IMR-90 (cell line): ENCODE measurements around the gene MRPS26. TPM values are rescaled to one million over a fixed set of nuclear protein-coding genes. Genes with fewer than 3 reads are reported as not detected.
"Not testable (repeated sequence)": the region's sequence is repeated elsewhere in the genome, so short reads cannot be mapped to it uniquely, and the experiment has no call there.

Experiments used
- ATAC-seq: fragments of 200-7000 bp; cut with Tn5 transposase; 2 replicates; pipeline ENCODE4 v1.9.1; 2020; ENCODE audit warnings: low read depth, mild to moderate bottlenecking, moderate library complexity
- BruUV-seq: library from RNA; stranded (reverse); fragments of 400-500 nt; replicated peaks from 2 replicates; lab custom pipeline; 2021; lab: Mats Ljungman, UMichigan
- CTCF ChIA-PET: fragments of 300-600 bp; formaldehyde crosslinking; extraction: SDS; loops from one replicate; lab custom pipeline; 2021; ENCODE audit warnings: antibody characterized with exemption; lab: Yijun Ruan, JAX
- POLR2A ChIA-PET: fragments of 300-600 bp; sonication (Branson Sonifier 250); formaldehyde crosslinking; loops from one replicate; lab custom pipeline; 2022; ENCODE audit warnings: antibody characterized with exemption; ENCODE audit not compliant: unreplicated experiment; lab: Charles Lee
- DNase-seq: peaks from one replicate; pipeline ENCODE4 v3.0.0; 2013
- H2AFZ ChIP-seq: replicated peaks from 2 replicates; pipeline ENCODE3; 2013; ENCODE audit warnings: low read length, mild to moderate bottlenecking; ENCODE audit not compliant: poor library complexity
- H2AK5ac ChIP-seq: 2 replicates; pipeline ENCODE4 v1.6.1; 2013; ENCODE audit warnings: low read depth, low read length, inconsistent platforms
- H2AK9ac ChIP-seq: replicated peaks from 2 replicates; pipeline ENCODE3; 2013; ENCODE audit warnings: mild to moderate bottlenecking, low read depth, low read length, moderate library complexity; ENCODE audit not compliant: poor library complexity
- H2BK120ac ChIP-seq: 2 replicates; pipeline ENCODE4 v1.6.1; 2013; ENCODE audit warnings: low read depth, low read length, inconsistent platforms
- H2BK15ac ChIP-seq: 3 replicates; pipeline ENCODE4 v1.6.1; 2013; ENCODE audit warnings: low read depth, low read length, inconsistent platforms
- H2BK20ac ChIP-seq: 2 replicates; pipeline ENCODE4 v1.6.1; 2013; ENCODE audit warnings: low read depth, mild to moderate bottlenecking, inconsistent platforms, low read length, moderate library complexity
- H2BK5ac ChIP-seq: 2 replicates; pipeline ENCODE4 v1.6.1; 2013; ENCODE audit warnings: mild to moderate bottlenecking, low read depth, low read length, inconsistent platforms; ENCODE audit not compliant: poor library complexity, severe bottlenecking
- H3K14ac ChIP-seq: replicated peaks from 2 replicates; pipeline ENCODE4 v1.6.1; 2013; ENCODE audit warnings: low read depth, low read length, inconsistent platforms
- H3K18ac ChIP-seq: 2 replicates; pipeline ENCODE4 v1.6.1; 2013; ENCODE audit warnings: low read depth, low read length, control low read depth
- H3K23ac ChIP-seq: 2 replicates; pipeline ENCODE4 v1.6.1; 2013; ENCODE audit warnings: low read depth, low read length, inconsistent platforms
- H3K27ac ChIP-seq: 2 replicates; pipeline ENCODE4 v1.5.1; 2013; ENCODE audit warnings: mild to moderate bottlenecking, control low read depth, low read length; ENCODE audit not compliant: insufficient read depth
- H3K27me3 ChIP-seq: 2 replicates; pipeline ENCODE4 v1.6.1; 2013; ENCODE audit warnings: low read length; ENCODE audit not compliant: control insufficient read depth, insufficient read depth
- H3K36me3 ChIP-seq: 2 replicates; pipeline ENCODE4 v1.6.1; 2013; ENCODE audit warnings: low read length, mixed read lengths; ENCODE audit not compliant: control insufficient read depth, insufficient read depth
- H3K4ac ChIP-seq: 2 replicates; pipeline ENCODE4 v1.6.1; 2013; ENCODE audit warnings: low read depth, low read length, inconsistent platforms
- H3K4me1 ChIP-seq: 2 replicates; pipeline ENCODE4 v1.6.1; 2013; ENCODE audit warnings: low read length, mixed read lengths; ENCODE audit not compliant: control insufficient read depth, insufficient read depth
- H3K4me2 ChIP-seq: 2 replicates; pipeline ENCODE4 v1.6.1; 2013; ENCODE audit warnings: low read depth, mild to moderate bottlenecking, control low read depth, low read length, moderate library complexity
- H3K4me3 ChIP-seq: 2 replicates; pipeline ENCODE4 v1.5.1; 2013; ENCODE audit warnings: low read depth, mild to moderate bottlenecking, control low read depth, low read length, moderate library complexity; ENCODE audit not compliant: insufficient read depth
- H3K56ac ChIP-seq: 2 replicates; pipeline ENCODE4 v1.6.1; 2013; ENCODE audit warnings: low read length, inconsistent platforms; ENCODE audit not compliant: insufficient read depth; ENCODE audit errors: extremely low read depth
- H3K79me1 ChIP-seq, 2 experiments: 2 replicates each; pipeline ENCODE4 v1.6.1; 2013; ENCODE audit warnings: low read length in 2 of 2, inconsistent platforms in 1 of 2, low read depth in 1 of 2
- H3K9ac ChIP-seq: 2 replicates; pipeline ENCODE4 v1.6.1; 2013; ENCODE audit warnings: low read depth, low read length, control low read depth
- H3K9me1 ChIP-seq: 2 replicates; pipeline ENCODE4 v1.6.1; 2013; ENCODE audit warnings: low read length, inconsistent platforms; ENCODE audit not compliant: insufficient read depth
- H3K9me3 ChIP-seq: 2 replicates; pipeline ENCODE4 v1.6.1; 2013; ENCODE audit warnings: low read length; ENCODE audit not compliant: control insufficient read depth, insufficient read depth
- H4K20me1 ChIP-seq: 2 replicates; pipeline ENCODE4 v1.6.1; 2013; ENCODE audit warnings: low read length, inconsistent platforms; ENCODE audit not compliant: insufficient read depth
- H4K5ac ChIP-seq: 2 replicates; pipeline ENCODE4 v1.6.1; 2013; ENCODE audit warnings: mild to moderate bottlenecking, low read depth, low read length, control low read depth
- H4K8ac ChIP-seq, 2 experiments: 2 replicates each; pipeline ENCODE4 v1.6.1; 2013; ENCODE audit warnings: low read depth in 2 of 2, low read length in 2 of 2, control low read depth in 1 of 2, inconsistent platforms in 1 of 2
- H4K91ac ChIP-seq: 2 replicates; pipeline ENCODE4 v1.6.1; 2013; ENCODE audit warnings: low read depth, low read length, inconsistent platforms; ENCODE audit not compliant: insufficient read depth
- WGBS, 2 experiments: methylation state at CpG; one replicate each; pipeline versions ENCODE4 v1.1.5 to v1.1.7; 2013; ENCODE audit warnings: missing lambda C conversion rate in 2 of 2; ENCODE audit not compliant: insufficient read length in 1 of 2; ENCODE audit errors: extremely low coverage in 2 of 2; 5-methylcytosine and 5-hydroxymethylcytosine counted together
- dilution Hi-C: fragments of 300-500 bp; cut with HindIII; formaldehyde crosslinking; loops from one replicate; pipeline ENCODE4 v1.14.3; 2018; ENCODE audit warnings: low sequenced_read_pairs; ENCODE audit not compliant: unreplicated experiment
- in situ Hi-C: fragments of 300-500 bp; cut with MboI; formaldehyde crosslinking; loops from 3 replicates; pipeline ENCODE4 v1.14.3; 2019; ENCODE audit warnings: low sequenced_read_pairs, inconsistent platforms, mixed read lengths
- intact Hi-C: fragments of 100-400 bp; cut with micrococcal nuclease; formaldehyde crosslinking; loops from 2 replicates; pipeline ENCODE4 v1.10.0; 2022
- polyA plus RNA-seq, 3 experiments: library from polyadenylated mRNA; depleted of rRNA; stranded (reverse); fragments of >200 nt; gene quantifications; 2 replicates each; pipeline ENCODE4 v1.2.3, GENCODE V29; 2012; ENCODE audit warnings: low replicate concordance in 1 of 3
- total RNA-seq: library from RNA; depleted of rRNA; stranded (reverse); fragments of >200 nt; gene quantifications from 2 replicates; pipeline ENCODE4 v1.2.3, GENCODE V29; 2012

MRPS26 gene
- total and polyA plus RNA-seq, 2 of the 4 experiments (the other 2 are of a cell fraction): 22.2 to 38.6 TPM

DNA sequence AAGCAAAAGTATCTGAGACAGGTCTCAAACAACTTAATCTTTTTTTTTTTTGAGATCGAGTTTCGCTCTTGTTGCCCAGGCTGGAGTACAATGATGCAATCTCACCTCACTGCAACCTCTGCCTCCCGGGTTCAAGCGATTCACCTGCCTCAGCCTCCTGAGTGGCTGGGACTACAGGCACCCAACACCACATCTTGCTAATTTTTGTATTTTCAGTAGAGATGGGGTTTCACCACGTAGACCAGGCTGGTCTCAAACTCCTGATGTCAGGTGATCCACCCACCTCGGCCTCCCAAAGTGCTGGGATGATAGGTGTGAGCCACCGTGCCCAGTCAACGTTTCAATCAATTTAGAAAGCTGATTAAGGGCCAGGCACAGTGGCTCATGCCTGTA lies 27.4 kb downstream of the MRPS26 start:
- H3K4me3 ChIP-seq, H3K9ac ChIP-seq, ATAC-seq, H4K91ac ChIP-seq, H3K36me3 ChIP-seq, in situ Hi-C loops, H2AK5ac ChIP-seq, H2AK9ac ChIP-seq, H3K4me2 ChIP-seq, H2BK15ac ChIP-seq, intact Hi-C loops, H3K9me3 ChIP-seq, H3K9me1 ChIP-seq, H2AFZ ChIP-seq, BruUV-seq, H2BK120ac ChIP-seq, H3K79me1 ChIP-seq, H3K27ac ChIP-seq, H2BK20ac ChIP-seq, H4K20me1 ChIP-seq, H2BK5ac ChIP-seq, H3K56ac ChIP-seq, H3K4ac ChIP-seq, H3K4me1 ChIP-seq, H4K8ac ChIP-seq, DNase-seq, H3K14ac ChIP-seq, H3K18ac ChIP-seq, H3K23ac ChIP-seq, H4K5ac ChIP-seq, dilution Hi-C loops, POLR2A ChIA-PET, CTCF ChIA-PET: not testable (repeated sequence)
- peaks cover 38% of the 10 kb centered on the region for H3K27me3 ChIP-seq
- WGBS, 2 experiments: 88% methylated on average over 5 of the region's 8 CpGs; no CpG with 5 or more reads in 1 of the 2 experiments
